T-helper 22 cell (primary cell): Measurements from ENCODE around the gene ARHGAP26.

Experiments
- DNase-seq: peaks from one replicate; pipeline ENCODE4 v3.0.0-alpha.2; 2020; ENCODE audit warnings: low read depth

The ARHGAP26 gene

DNA sequence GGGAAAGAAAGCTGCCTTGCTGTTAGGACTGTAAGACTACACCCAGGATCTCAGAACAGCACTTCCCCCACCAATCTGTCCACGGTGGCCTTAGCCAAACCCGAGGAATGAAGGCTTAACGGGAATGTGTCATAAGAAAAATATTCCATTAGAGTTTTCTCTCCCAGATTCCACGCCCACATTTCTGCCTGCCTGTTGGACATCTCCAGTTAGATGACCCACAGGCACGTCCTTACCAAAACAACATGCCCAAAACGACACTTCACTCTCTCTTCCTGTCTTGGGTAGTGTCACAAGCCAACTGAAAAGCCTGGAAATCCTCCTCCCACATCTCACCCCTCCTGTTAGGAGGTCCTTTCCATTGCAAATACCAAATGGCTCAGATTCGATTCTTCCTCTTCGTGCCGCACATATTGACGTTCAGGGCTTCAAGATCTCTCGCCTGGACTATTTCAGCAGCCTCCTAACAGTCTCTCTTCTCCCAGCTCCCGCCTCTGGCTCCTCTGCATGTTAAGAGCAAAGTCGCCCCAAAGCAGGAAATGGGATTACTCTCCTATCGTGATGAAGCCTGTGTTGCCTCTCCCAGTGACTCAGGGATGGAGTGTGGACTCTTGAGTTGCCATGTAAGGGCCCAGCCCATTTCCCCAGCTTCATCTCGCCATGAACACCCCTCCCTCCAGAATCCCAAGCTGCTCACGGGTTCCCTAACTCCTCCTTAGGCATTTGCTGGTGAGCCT lies 474.0 kb downstream of the ARHGAP26 start:
- DNase-seq: no peak

DNA sequence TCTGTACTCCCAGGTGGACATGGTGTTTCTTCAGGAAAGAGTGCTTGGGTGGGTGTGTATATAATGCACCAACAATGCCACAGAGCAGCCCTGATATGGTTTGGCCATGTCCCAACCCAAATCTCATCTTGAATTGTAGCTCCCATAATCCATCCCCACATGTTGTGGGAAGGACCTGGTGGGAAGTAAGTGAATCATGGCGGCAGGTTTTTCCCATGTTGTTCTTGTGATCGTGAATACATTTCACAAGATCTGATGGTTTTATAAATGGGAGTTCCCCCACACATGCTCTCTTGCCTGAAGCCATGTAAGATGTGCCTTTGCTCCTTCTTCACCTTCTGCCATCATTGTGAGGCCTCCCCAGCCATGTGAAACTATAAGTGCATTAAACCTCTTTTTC lies 474.8 kb downstream of the ARHGAP26 start:
- DNase-seq: no peak

DNA sequence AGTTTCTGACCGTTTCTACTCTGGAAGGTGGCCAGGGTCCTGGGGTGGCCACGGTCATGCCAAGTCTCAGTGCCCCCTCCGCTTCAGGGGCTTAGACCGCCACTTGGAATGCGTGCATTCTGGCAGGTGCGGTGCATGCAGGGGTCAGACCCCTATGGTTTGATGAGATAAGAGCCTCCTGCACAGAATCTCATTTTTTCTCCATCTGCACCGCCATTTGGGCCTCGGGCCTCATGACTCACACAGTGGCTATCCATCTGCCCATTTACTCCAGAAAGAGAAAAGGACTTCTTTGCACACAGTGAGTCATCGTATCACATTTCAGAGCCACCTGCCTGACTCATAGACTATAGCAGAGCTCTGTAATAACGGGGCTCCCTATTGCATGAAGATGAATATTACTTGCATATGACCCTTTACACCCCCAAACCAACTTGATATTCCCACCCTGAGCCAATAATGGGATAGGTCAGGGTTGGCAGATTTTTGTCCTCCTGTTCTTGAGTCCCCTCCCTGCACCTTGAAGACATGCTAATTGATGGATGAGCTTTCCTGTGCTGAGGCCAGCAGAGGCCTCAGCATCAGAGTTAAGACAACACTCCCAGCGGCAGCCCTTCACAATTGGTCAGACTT lies 475.9 kb downstream of the ARHGAP26 start:
- no peak for DNase-seq

DNA sequence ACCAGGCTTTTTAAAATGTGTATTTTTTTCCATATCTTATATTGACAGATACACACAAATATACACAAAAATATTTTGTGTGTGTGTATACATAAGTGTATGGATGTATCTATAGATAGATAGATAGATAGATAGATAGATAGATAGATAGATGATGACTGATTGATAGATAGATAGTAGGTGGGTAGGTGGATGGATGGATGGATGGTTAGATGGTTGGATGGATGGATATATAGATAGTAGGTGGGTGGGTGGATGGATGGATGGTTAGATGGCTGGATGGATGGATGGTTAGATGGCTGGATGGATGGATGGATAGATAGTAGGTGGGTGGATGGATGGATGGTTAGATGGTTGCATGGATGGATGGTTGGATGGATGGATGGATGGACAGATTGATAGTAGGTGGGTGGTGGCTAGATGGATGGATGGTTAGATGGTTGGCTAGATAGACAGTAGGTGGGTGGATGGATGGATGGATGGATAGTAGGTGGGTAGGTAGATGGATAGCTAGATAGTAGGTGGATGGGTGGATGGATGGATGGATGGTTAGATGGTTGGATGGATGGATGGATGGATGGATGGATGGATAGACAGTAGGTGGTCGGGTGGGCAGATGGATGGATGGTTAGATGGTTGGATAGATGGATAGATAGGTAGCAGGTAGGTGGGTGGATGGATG lies 477.1 kb downstream of the ARHGAP26 start:
- no peak for DNase-seq

DNA sequence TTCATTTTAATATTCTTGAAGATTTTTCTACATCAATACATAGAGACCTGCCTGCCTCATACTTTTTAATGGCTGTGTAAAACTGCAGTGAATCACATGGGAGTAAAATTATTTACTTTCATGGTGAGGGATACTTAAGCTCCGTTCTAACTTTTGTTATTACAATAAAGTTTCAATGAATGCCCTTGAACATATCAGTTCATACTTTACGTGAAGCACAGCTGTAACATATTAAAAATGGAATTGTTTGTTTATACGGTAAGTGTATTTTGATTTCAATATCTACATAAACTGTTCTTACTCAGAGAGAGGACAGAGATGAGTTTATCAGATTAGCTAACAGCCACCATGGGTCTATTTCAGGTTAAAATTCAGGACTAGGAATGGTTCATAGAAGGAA lies 478.2 kb downstream of the ARHGAP26 start:
- no peak for DNase-seq

DNA sequence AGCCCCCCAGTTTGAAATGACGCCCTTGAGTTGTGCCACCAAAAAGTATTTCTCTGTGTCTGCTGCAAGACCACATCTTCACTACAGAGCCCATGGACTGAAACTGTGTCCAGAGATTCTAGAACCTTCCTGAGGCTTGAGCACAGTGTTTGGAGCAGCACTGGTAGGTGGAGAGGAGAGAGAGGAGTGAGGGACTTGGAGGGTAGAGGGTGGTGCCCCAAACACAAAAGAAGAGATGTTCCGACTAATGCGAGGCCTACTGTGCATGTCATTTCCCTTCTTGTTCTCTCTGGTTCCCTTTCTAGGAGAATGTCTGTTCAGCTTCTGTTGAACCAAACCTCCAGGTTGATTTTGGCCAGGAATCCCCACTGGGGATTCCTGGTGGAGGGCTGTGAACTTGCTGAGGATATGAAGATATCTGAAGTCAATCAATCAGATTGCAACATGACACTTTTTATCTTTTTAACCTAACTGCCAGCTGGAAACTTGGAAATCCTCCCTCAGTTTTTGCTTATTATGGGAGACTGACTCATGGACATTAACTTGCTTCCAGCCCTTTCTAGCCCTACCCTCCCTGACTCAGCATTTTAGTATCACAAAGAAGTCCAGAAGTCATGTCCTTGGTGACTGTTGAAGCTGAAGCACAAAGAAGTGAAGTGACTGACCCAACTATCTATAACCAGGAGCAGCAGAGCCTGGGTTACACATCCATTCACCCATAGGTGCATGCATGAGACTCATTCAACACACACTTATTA lies 478.8 kb downstream of the ARHGAP26 start:
- no peak for DNase-seq

DNA sequence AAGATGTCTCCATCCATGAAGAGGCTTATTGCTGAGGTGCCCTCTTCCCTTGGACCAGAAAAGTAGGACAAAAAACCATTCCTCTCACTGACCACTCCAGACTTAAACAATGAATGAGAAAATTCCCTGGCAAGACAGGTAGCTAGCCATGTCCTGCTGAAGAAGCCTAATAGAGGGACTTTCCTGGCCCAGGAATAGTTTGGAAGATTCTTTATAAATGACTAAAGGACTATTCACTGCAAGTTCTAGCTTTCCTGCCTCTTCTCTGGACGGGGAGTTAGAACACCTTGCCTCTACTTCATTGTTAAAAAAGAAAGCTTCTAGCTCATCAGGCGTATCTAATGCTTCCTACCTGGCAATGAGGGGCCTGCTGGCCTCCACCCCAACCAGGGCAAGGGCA lies 479.7 kb downstream of the ARHGAP26 start:
- no peak for DNase-seq

DNA sequence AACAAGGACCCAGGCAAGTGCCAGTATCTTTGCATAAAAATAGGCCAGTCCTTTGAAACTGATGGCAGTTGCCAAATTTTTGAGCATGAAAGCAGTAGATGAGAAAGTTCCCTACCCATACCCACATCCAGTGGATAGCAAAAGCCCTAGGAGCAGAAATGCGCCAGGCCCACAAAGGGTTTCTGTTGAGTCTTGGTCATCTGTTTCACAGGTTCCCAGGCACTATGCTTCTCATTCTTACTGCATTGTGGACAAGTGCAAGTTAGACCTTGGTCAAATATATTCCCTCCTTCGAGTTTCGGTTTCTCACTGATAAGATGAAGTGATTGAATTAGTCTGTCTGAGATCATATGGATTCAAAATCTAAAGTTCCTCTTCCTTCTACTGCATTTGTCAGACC lies 481.0 kb downstream of the ARHGAP26 start:
- DNase-seq: no peak

DNA sequence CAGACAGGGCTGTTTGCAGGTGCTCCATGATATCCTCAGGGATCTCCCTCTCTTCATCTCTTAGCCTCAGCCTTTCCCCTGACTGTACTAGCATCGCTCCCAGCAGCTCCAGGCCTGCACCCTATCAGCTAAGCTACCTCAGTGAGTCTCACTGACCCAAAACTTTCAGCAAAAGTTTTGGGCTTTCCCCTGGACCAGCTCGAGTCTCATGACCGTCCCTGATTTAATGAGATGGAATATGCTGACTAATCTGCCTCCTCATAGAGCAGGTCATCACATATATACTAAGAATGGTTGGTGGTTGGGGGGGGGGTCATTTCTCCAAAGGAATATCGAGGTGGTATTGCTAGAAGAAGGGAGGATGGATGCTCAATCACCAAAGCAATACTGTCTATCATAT lies 481.8 kb downstream of the ARHGAP26 start:
- DNase-seq: no peak

DNA sequence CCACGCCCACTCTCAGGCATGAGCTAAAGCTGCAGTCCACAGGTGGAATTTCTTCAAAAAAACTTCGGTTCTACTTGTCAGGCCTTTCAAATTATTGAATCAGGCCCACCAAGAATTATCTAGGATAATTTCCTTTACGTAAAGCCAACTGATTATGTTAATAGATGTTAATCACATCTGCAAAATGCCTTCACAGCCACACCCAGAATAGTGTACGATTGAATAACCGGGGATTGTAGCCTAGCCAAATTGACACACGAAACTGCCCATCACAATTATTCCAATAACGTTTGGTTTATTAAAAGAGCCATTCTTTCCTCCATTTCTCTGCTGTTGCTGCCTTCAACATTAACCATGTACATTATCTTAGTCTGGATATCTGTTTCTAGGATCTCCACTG lies 484.6 kb downstream of the ARHGAP26 start:
- DNase-seq: no peak

DNA sequence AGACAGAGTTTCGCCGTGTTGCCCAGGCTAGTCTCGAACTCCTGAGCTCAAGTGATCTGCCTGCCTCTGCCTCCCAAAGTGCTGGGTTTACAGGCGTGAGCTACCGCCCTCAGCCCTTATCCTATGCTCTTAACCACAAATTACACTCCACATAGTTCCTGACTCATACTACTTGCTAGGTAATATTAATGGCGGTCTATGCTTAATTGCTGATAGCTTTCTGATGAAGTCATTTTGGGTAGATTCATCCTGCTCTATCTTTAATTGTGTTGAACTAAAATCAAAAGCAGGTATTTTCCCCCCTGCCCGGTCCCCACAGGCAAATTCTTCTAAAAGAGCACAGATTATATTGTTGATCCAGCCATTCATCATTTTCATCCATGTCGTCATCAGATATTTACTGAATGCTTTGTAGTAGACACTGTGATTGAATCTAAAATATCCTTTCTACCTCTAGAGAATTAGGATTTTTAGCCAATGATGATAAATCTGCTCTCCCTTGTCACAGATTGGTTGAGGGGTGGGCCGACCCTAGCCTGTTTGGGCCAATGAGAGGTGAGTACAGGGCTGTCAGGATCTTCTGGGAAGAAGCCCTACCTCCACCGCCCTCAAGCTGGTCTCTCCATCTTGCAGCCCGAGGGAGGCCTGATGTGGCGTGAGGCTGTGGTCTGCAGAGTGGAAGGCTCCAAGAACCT lies 488.5 kb downstream of the ARHGAP26 start:
- no peak for DNase-seq

DNA sequence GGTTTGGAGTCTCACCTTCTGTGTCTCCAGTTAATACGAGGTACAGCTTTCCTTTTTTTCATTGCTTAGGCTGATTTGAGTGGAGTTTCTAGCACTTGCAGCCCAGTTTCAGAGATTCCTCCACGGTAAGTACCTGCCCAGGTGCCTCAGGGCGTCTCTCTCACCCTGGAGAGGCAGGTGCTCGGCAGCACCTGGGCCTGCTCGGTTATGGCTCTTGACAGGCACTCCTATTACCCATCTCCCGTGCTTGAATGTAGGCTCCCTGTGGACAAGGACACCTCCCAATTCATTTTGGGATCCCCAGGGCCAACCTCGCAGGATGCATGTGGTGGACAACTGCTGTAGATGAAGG lies 489.1 kb downstream of the ARHGAP26 start:
- DNase-seq: no peak

DNA sequence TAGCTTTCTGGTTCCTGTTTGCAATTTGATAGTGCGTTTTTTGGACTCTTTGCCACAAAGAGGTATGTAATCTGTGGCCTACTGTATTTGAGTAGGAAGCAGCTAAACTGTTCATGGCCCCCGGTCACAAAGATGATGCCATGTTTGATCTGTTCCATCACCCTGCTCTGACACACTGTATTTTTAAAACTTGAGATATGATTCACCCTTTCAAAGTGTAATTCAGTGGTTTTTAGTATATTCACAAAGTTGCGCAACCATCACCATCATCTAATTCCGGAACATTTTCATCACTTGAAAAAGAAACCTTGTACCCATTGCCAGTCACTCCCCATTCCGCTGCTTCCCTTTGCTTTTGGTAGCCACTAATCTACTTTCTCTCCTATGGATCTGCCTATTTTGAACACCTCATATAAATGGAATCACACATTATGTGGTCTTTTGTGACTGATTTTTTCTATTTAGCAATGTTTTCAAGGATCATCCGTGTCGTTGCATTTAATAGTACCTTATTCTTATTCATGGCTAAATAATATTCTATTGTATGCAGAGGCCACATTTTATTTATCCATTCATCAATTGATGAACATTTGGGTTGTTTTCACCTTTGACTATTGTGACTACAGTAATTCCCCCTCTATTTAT lies 491.7 kb downstream of the ARHGAP26 start:
- DNase-seq: no peak

DNA sequence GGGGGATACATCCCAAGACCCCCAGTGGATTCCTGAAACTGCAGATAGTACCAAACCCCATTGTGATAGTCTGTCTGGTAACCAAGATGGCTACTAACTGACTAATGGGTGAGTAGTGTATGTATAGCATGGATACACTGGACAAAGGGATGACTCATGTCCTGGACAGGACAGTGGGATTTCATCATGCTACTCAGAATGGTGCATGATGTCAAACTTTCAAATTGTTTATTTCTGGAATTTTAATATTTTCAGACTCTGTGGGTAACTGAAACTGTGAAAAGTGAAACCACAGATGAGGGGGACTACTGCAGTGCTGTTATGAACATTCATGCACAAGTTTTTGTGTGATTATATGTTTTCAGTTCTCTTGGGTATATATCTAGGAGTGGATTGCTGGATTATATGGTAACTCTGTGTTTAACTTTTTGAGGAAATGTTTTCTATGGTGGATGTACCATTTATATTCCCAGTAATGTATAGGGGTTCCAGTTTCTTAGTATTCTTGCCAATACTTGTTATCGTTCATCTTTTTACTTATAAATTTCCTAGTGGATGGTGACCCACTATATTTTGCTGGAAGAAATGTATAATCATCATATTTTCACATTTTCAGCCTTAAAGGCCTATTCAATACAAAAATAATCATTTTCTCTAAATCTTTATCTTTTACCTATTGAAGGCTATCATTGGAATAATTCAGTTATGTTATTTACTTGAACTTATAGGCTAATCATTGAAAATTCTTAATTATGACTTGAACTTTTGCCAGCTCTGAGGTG lies 492.4 kb downstream of the ARHGAP26 start:
- no peak for DNase-seq

DNA sequence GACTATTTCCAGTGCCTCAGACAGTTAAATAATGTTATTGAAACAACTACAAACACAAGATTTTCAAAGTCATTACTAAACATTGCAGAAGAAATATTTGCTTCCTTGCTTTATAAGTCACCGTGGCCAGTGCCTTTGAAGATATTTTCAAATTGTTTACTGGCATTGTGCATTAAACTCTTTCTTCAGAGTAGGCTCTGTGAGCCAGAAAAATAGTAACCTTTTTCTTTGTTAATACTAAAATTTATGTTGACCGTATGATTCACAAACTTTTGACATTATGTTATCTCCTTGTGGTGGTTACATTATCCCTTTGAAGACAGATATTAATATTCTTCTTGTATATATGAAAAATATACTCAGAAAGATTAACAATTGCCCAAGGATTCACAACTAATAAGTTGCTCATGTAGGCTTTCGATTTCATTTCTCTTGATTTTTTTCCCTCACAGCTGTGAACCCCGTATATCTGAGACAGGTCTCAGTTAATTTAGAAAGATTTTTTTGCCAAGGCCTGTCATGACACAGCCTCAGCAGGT lies 493.2 kb downstream of the ARHGAP26 start:
- DNase-seq: no peak

DNA sequence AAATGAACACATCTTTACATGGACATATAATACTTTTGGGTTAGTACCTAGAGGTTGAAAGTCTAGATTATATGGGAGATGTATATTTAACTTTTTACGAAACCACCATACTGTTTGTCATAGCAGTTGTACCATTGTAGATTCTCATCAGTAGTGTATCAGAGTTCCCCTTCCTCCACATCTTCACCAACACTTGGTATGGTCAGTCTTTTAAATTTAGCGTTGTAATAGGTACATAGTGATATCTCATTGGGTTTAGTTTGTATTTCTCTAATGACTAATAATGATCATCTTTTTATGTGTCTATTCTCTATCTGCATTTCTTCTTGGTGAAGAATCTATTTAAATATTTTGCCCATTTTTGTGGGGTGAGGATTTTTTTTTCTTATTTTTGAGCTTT lies 495.8 kb downstream of the ARHGAP26 start:
- no peak for DNase-seq

DNA sequence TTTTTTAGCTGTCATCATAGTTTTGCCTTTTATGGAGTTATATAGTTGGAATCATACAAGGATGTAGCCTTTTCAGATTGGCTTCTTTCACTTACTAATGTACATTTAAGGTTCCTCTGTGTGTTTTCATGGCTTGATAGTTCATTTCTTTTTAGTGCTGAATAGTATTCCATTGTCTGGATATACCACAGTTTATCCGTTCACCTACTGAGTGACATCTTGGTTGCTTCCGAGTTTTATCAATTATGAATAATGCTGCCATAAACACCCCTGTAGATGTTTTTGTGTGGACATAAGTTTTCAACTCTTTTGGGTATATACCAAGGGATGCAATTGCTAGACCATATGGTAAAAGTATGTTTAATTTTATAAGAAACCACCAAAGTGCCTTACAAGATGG lies 497.0 kb downstream of the ARHGAP26 start:
- no peak for DNase-seq

DNA sequence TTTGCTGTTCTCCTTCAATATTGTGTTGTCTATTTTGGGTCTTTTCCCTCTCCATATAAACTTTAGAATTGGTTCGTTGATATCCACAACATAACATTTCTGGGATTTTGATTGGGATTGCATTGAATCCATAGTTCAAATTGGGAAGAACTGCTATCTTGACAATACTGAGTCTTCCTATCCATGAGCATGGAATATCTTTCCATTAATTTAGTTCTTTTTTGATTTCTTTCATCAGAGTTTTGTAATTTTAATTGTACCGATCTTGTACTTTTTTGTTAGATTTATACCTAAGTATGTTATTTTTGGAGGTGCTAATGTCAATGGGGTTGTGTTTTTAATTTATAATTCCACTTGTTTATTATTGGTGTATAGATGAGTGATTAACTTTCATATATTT lies 498.2 kb downstream of the ARHGAP26 start:
- DNase-seq: no peak

DNA sequence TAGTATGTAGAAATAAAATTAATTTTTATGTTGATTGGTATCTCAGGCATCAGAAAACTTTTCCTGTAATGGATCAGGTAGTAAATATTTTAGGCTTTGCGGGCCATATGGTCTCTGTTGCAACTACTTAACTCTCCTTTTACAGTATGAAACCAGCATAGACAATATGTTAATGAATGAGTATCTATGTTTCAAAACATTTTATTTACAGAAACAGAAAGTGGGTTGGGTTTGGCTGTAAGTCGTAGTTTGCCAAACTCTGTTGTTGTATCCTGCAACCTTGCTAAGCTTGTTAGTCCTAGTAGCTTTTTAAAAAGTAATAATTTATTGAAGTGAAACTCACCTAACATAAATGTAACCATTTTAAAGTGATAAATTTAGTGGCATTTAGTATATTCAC lies 501.3 kb downstream of the ARHGAP26 start:
- no peak for DNase-seq

DNA sequence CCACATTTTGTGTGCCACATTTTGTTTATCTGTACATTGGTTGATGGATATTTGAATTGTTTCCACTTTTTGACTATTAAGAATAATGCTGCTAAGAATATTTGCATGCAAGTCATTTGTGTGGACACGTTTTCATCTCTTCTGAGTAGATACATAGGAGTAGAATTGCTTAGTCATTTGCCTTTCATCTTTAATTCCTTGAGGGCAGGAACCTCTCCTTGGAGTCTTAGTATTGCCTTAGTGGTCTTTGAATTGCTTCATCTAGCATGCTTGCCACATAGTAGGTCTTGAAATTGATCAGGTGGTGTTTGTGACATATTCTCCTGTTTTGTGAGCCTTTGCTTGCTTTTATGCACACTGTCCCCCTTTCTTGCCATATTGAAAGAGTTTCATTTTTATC lies 504.8 kb downstream of the ARHGAP26 start:
- DNase-seq: no peak
